Activated CD8-positive, alpha-beta T cell treated with anti-CD3 and anti-CD28 coated beads, Interleukin-2, amount 10 ng/mL, durations not matched to agents 7 days and 5 days (primary cell): ENCODE data around the gene BEGAIN. TPM values are rescaled to one million over a fixed set of nuclear protein-coding genes. Genes with fewer than 3 reads are reported as not detected.

ENCODE experiments used
- ATAC-seq: fragments of 150-1000 bp; cut with Tn5 transposase; one replicate; pipeline ENCODE4 v1.10.0; 2021; ENCODE audit warnings: moderate library complexity
- CTCF ChIA-PET: fragments of 350-600 bp; sonication (Branson Sonifier 250); formaldehyde crosslinking; loops from one replicate; lab custom pipeline; 2021; ENCODE audit warnings: antibody characterized with exemption; lab: Charles Lee
- POLR2A ChIA-PET: fragments of 350-600 bp; sonication (Branson Sonifier 250); formaldehyde crosslinking; loops from one replicate; lab custom pipeline; 2021; ENCODE audit warnings: antibody characterized with exemption; lab: Charles Lee
- DNase-seq: peaks from one replicate; pipeline ENCODE4 v3.0.0-alpha.2; 2020
- H3K27ac Mint-ChIP-seq: one replicate; pipeline ENCODE4 v1.8.0; 2021; ENCODE audit warnings: mild to moderate bottlenecking, mixed read lengths
- H3K27me3 Mint-ChIP-seq: one replicate; pipeline ENCODE4 v1.8.0; 2021; ENCODE audit warnings: low read depth, mixed read lengths
- H3K36me3 Mint-ChIP-seq: one replicate; pipeline ENCODE4 v1.8.0; 2021; ENCODE audit warnings: low read depth, mixed read lengths
- H3K4me1 Mint-ChIP-seq: one replicate; pipeline ENCODE4 v1.8.0; 2021; ENCODE audit warnings: low read depth, mixed read lengths
- H3K4me3 Mint-ChIP-seq: one replicate; pipeline ENCODE4 v1.8.0; 2021; ENCODE audit warnings: mild to moderate bottlenecking, mixed read lengths
- H3K9me3 Mint-ChIP-seq: one replicate; pipeline ENCODE4 v1.8.0; 2022; ENCODE audit warnings: mixed read lengths; ENCODE audit not compliant: insufficient read depth
- total RNA-seq, 2 experiments: library from RNA; stranded (reverse); gene quantifications; one replicate each; pipeline ENCODE4 v1.2.3, GENCODE V29; 2021

The BEGAIN gene
- total RNA-seq, 2 experiments from 2014 or later: 0.70 to 1.2 TPM

DNA sequence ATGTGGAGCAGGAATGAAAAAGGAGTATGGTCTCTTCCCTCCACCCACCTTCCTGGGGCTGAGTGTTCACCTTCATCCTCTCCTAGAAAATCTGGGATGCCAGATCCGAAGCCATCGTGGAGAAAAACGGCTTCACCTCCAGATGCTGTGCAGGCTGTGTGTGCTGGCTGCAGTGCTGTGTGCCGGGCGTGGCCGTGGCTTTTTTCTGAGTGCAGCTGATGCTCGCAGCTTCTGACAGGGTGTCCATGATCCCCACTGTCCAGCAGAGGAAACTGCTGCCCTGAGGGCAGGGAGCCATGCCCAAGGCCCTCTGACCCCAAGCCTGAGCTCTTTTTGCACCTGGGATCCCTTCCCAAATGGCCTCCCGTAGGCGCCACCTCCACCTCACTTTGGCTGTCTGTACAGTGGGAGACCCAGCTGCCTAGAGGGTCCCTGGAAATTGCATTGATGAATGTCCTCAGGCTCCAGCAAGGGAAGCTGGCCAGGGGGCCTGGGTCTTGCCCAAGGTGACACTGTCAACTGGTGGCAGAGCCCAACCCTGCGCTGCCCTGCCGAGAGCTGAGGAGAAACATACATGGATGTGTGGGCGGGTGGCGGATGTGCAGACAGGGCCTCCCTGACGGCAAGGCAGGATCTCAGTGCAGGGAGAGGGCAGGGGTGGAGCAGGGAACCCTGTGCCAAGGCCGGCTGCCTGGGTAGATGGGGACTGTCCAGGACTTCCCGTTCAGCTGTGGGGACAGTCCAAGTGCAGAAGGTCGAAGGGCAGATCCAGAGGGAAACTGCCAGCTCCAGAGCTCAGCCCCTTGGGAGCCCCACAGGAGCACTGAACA is 53.3 kb downstream of the BEGAIN start:
- Mint-ChIP-seq H3K9me3 (no peaks in the 10 kb centered on the region), H3K27ac (no peak overlapping the region), H3K4me3 (no peak overlapping the region), H3K27me3 (no peaks in the 10 kb centered on the region), H3K4me1 (peaks cover 21% of the 10 kb centered on the region), H3K36me3 (no peaks in the 10 kb centered on the region)
- POLR2A ChIA-PET: no interaction called here
- DNase-seq: peak; percentile 18
- CTCF ChIA-PET: interaction anchor here (1.2 to 3.9 kb wide), 4 partner anchors 9 to 1105 kb away, joined by 3 to 16 read pairs (median 6); no protein-coding TSS in a partner anchor
- ATAC-seq: no peak

DNA sequence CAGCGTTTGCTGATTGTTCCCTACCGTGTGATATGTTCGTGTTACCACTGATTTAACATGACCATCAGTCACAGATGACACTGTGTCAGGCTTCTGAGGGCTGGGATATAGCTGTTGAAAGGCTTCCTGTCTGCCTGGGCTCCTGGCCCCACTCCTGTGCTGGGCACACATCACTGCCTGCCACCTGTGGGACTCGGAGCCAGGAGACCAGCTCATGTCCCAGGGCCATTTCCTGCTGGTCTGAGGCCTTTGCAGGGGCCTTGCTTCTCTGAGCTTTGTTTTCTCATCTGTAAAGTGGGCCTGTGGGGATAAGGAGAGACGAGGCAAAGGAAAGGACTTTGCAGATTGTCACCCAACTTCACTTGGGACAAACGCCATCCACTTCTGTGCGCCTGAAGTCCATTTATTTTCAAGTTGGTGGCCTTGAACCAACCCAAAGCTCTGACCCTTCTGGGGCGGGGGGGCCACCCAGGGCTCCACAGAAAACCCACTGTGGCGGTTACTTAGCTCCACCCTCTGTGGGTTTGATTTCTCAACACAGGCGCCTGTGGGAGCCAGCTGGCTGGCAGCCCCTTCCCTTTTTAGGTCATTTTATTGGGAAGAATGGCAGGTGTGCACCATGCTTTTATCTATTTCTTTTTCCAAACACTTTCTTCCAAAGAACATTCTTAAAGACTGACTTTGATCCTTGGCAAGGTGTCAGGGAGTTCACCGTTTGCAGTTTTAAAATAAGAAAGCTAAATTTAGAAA is 54.1 kb downstream of the BEGAIN start:
- POLR2A ChIA-PET: no interaction called here
- CTCF ChIA-PET: interaction anchor here (0.6 to 3.9 kb wide), 5 partner anchors 8 to 1106 kb away, joined by 3 to 16 read pairs (median 5); no protein-coding TSS in a partner anchor
- H3K4me3 Mint-ChIP-seq: no peak overlapping the region
- peak overlapping the region; percentile 49 for H3K27ac Mint-ChIP-seq
- no peaks in the 10 kb centered on the region for H3K36me3 Mint-ChIP-seq
- no peaks in the 10 kb centered on the region for H3K9me3 Mint-ChIP-seq
- DNase-seq: peak; percentile 20
- H3K4me1 Mint-ChIP-seq: peaks cover 21% of the 10 kb centered on the region
- no peak for ATAC-seq
- H3K27me3 Mint-ChIP-seq: no peaks in the 10 kb centered on the region

DNA sequence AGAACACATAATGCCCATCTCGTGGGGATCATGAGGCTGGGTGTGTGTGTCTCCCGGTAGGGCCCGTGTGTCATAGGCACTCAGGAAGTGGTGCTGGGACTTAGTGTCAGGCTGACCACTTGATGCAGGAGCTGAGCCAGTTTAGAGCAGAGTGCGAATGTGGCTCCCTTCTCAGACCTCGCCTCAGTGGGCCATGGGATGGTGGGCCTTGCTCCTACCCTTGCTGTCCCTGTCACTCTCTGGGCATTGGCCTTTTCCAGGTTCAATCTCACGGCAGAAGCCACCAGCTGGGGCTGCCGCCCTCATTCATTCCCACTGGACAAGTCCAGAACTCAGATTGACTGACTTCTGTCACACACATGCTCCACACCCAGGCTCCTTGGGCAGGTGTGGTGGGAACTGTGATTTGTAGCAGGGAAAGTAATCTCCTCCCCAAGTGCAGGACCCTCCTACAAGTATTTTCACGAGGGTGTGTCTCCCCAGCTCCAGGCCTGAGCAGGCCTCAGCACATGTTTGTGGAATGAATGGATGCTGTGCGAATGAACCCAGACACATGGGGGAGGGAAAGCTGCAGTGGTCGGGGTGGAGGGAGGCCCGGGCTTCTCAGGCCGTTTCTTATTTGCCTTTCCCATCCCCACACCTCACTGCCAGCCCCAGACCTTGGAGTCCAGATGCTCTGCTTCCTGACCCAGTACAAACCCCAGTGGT is 54.9 kb downstream of the BEGAIN start:
- H3K4me3 Mint-ChIP-seq: no peak overlapping the region
- H3K9me3 Mint-ChIP-seq: no peaks in the 10 kb centered on the region
- ChIA-PET POLR2A (no interaction called here), CTCF (interaction anchor here (0.6 to 3.9 kb wide), 5 partner anchors 7 to 1107 kb away, joined by 3 to 16 read pairs (median 5); no protein-coding TSS in a partner anchor)
- H3K27ac Mint-ChIP-seq: no peak overlapping the region
- no peaks in the 10 kb centered on the region for H3K27me3 Mint-ChIP-seq
- ATAC-seq: no peak
- peak; percentile 14 for DNase-seq
- H3K36me3 Mint-ChIP-seq: no peaks in the 10 kb centered on the region
- H3K4me1 Mint-ChIP-seq: peaks cover 21% of the 10 kb centered on the region

DNA sequence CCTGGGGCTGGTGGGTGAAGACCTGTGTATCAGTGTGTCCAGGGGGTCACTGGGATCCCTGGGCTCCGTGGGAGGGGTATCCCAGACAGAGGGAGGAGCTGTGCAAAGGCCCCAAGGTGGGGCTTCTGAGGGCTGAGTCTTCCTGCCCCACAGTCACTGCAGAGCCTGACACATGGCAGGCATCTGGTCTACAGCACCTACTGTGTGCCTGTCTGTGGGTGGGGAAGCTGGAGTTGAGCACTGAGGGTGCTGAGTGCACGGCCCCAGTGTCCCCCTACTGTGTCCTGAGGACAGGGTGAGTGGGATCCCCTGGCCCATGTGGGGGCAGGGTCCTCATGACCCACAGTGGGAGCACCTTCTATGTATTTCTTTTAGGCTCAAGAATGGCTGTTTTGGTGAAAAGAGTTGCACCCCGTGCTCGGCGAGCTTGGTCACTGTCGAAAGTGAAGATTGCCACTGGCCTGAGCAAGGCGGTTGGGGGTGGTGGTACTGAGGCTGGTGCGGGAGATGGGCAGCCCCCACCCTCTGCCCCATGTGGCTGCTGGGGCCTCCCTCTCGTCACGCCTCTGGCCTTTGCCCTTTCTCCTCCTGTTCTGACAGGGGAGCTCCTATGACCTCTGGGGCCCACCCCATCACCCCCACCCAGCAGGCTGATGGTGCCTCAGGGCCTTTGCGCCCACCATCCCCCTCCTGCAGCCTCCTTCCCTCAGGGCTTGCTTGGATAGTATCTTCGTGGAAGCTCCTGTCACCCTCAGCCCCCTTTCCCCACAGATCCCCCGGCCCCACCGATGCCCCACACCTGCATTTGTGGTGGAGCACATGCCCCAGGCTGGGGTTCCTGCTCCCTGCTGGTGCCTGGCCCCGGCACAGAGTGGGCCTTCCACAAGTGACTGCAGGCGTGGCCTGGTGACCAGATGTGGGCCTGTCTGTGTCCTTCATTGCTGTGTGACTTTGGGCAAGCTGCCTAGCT is 55.8 kb downstream of the BEGAIN start:
- ChIA-PET POLR2A (no interaction called here), CTCF (no interaction called here)
- H3K4me3 Mint-ChIP-seq: no peak overlapping the region
- H3K4me1 Mint-ChIP-seq: peaks cover 21% of the 10 kb centered on the region
- H3K9me3 Mint-ChIP-seq: no peaks in the 10 kb centered on the region
- no peaks in the 10 kb centered on the region for H3K36me3 Mint-ChIP-seq
- DNase-seq: peak; percentile 18
- no peaks in the 10 kb centered on the region for H3K27me3 Mint-ChIP-seq
- no peak for ATAC-seq
- H3K27ac Mint-ChIP-seq: peak overlapping the region; percentile 31

DNA sequence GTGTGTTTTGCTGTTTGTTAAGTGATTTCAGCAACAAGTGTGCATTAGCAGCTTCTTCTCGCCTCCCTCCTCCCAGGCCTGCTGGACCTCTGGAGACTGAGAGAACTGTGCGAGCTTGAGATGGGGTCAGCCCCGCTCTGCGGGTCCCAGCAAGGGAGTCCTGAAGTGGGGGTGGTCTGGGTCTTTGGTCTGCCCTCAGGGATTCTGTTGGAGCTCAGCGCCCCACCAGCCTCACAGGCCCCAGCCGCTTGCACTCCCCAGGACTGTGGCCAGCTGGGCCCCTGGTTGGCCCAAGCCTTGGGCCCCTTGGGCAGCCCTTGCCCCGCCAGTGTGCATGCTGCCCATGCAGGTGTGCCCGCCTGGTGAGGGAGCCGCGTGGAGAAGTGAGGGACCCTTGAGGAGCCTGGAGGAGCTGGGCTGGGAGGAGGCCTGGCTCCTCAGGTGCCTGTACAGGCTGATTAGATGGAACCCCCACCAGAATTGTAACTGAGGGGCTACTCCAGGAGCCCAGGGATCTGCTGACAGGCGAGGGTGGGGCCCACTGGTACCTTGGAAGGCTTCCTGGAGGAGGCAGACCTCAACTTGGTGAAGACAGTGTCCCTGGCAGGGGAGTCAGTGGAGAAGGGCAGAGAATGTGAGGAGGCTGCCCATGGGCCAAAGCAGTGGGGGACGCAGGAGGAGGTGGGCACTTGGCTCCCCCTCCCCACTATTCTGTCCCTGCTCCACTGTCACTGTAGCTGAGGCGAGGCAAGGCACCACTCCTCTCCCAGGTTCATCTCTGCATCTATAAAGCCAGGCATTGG is 56.7 kb downstream of the BEGAIN start:
- no peak overlapping the region for H3K27ac Mint-ChIP-seq
- no peaks in the 10 kb centered on the region for H3K36me3 Mint-ChIP-seq
- peaks cover 21% of the 10 kb centered on the region for H3K4me1 Mint-ChIP-seq
- H3K27me3 Mint-ChIP-seq: no peaks in the 10 kb centered on the region
- H3K4me3 Mint-ChIP-seq: no peak overlapping the region
- ATAC-seq (no peak), DNase-seq (peak; percentile 13)
- CTCF ChIA-PET: no interaction called here
- no peaks in the 10 kb centered on the region for H3K9me3 Mint-ChIP-seq
- POLR2A ChIA-PET: no interaction called here

DNA sequence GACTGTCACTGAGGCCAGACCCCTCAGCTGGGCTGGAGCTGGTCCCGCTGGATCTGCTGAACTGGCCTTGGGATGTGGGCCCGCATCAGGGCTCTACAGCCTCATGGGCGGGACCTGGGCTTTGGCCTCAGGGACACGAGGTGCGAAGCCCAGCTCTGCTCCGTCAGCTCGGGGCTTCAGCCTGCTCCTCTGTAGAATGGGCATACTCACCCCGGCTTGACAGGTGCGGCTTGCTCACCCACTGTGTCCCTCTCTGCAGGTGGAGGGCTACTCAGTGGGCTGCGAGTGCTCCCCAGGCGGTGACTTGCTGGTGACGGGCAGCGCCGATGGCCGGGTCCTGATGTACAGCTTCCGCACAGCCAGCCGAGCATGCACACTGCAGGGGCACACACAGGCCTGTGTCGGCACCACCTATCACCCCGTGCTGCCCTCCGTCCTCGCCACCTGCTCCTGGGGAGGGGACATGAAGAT is 57.6 kb downstream of the BEGAIN start:
- Mint-ChIP-seq H3K27me3 (no peaks in the 10 kb centered on the region), H3K4me3 (no peak overlapping the region), H3K9me3 (no peaks in the 10 kb centered on the region), H3K36me3 (no peaks in the 10 kb centered on the region), H3K27ac (no peak overlapping the region), H3K4me1 (peaks cover 20% of the 10 kb centered on the region)
- DNase-seq: peak; percentile 14
- no peak for ATAC-seq
- ChIA-PET POLR2A (no interaction called here), CTCF (no interaction called here)

DNA sequence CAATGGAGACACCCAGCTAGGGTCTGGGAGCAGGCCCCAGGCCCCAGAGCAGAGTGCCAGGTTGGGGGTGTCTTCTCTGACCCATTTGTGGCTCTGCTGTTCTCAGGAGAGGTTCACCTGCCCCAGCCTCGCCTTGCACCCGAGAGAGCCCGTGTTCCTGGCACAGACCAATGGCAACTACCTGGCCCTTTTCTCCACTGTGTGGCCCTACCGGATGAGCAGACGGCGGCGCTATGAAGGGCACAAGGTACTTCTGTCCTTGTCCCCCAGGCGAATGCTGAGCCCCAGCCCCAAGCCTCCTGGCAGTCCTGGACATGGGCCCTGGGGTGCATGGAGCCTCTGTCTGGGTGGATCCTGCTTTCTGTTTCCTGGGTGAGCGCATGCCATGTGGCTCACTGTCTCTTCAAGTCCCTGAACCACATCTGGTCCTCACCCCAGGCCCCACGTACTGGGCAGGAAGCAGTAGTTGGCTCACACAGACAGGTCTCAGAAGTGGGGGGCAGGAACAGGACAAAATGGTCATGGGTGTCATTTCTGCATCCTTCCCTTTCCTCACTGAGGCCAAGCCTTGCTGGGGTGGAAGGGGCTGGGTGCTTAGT is 58.2 kb downstream of the BEGAIN start:
- Mint-ChIP-seq H3K9me3 (no peaks in the 10 kb centered on the region), H3K4me1 (peaks cover 15% of the 10 kb centered on the region), H3K27ac (no peak overlapping the region), H3K4me3 (no peak overlapping the region), H3K27me3 (no peaks in the 10 kb centered on the region), H3K36me3 (no peaks in the 10 kb centered on the region)
- no peak for ATAC-seq
- ChIA-PET CTCF (no interaction called here), POLR2A (no interaction called here)
- peak; percentile 20 for DNase-seq

DNA sequence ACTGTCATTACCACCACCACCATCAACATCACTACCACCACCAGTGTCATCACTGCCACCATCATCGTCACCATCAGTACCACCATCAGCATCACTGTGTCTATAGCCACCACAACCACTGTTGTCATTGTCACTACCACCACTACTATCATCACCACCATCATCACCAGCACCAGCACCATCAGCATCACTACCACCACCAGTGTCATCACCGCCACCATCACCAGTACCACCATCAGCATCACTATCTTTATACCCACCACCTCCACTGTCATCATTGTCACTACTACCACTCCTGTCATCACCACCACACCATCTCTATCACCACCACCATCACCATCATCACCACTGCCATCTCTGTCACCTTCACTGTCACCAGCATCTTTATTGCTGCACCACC is 60.6 kb downstream of the BEGAIN start:
- POLR2A ChIA-PET: interaction anchor here (0.6 kb wide), 1 partner anchor 217 kb away, joined by 3 read pairs; no protein-coding TSS in a partner anchor
- Mint-ChIP-seq H3K4me1 (no peaks in the 10 kb centered on the region), H3K9me3 (no peaks in the 10 kb centered on the region), H3K36me3 (no peaks in the 10 kb centered on the region), H3K27me3 (no peaks in the 10 kb centered on the region), H3K4me3 (no peak overlapping the region), H3K27ac (no peak overlapping the region)
- ATAC-seq (no peak), DNase-seq (peak; percentile 20)
- CTCF ChIA-PET: interaction anchor here (2.2 to 2.4 kb wide), 2 partner anchors 118 to 126 kb away, joined by 17 to 58 read pairs; no protein-coding TSS in a partner anchor

DNA sequence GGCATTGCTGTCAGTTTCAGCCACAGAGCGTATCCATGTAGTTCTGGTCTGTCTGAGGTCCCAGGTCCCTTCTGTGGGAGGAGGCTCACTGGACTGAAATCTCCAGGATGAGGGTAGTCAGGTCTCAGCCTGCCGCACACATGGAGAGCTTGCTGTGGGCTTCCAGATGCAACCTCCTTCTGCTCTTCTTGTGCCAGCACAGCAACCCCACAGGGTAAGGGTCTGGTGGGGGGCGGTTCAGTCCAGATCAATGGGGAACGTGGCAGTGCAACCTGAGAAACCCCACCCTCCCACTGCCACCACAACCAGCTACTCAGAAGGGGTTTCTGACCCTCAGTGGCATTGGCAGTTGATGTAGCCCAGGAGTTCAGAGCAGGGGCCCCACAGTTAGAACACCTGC is 61.2 kb downstream of the BEGAIN start:
- Mint-ChIP-seq H3K4me3 (no peak overlapping the region), H3K36me3 (no peaks in the 10 kb centered on the region), H3K9me3 (no peaks in the 10 kb centered on the region), H3K27me3 (no peaks in the 10 kb centered on the region), H3K4me1 (no peaks in the 10 kb centered on the region), H3K27ac (no peak overlapping the region)
- CTCF ChIA-PET: interaction anchor here (1.0 to 2.4 kb wide), 3 partner anchors 65 to 127 kb away, joined by 3 to 58 read pairs (median 17); no protein-coding TSS in a partner anchor
- no peak for ATAC-seq
- POLR2A ChIA-PET: interaction anchor here (0.6 kb wide), 1 partner anchor 216 kb away, joined by 3 read pairs; no protein-coding TSS in a partner anchor
- DNase-seq: no peak

DNA sequence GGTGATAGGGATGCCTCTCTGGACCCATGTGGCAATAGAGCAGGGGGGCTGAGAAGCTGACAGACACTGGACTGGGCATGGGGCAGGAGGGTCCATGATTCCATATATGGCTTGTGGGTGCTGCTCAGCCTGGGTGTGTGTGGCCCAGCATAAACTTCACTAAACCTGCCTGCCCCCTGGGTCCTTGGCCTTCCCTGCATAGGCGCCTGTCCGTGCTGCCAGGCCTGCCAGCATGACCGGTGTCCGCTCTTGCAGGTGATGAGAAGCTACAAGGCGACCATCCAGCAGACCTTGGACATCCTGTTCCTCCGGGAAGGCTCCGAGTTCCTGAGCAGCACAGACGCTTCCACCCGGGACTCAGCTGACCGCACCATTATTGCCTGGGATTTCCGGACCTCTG is 61.6 kb downstream of the BEGAIN start:
- POLR2A ChIA-PET: no interaction called here
- Mint-ChIP-seq H3K9me3 (no peaks in the 10 kb centered on the region), H3K4me3 (no peak overlapping the region), H3K27me3 (no peaks in the 10 kb centered on the region), H3K36me3 (no peaks in the 10 kb centered on the region), H3K27ac (no peak overlapping the region), H3K4me1 (no peaks in the 10 kb centered on the region)
- DNase-seq (peak; percentile 16), ATAC-seq (no peak)
- CTCF ChIA-PET: interaction anchor here (0.7 to 2.4 kb wide), 9 partner anchors 8 to 137 kb away, joined by 3 to 58 read pairs (median 3); no protein-coding TSS in a partner anchor
